K562 (cell line): ENCODE measurements around the gene UPK3BL1. TPM values are rescaled to one million over a fixed set of nuclear protein-coding genes. Genes with fewer than 3 reads are reported as not detected.
"Not testable (repeated sequence)": the region's sequence is repeated elsewhere in the genome, so short reads cannot be mapped to it uniquely, and the experiment has no call there.

Experiments
- ATAC-seq: fragments of 200-7000 bp; cut with Tn5 transposase; 3 replicates; pipeline ENCODE4 v1.9.1; 2020; ENCODE audit warnings: moderate library complexity
- BruUV-seq: library from RNA; stranded (reverse); fragments of 400-500 nt; replicated peaks from 2 replicates; lab custom pipeline; 2021; lab: Mats Ljungman, UMichigan
- CTCF ChIA-PET: fragments of 300-600 bp; formaldehyde crosslinking; extraction: SDS; loops from one replicate; lab custom pipeline; 2021; ENCODE audit warnings: low intra/inter-chr PET ratio; lab: Yijun Ruan, JAX
- POLR2A ChIA-PET: fragments of 300-600, 350-650 bp; sonication (Branson Sonifier 250); formaldehyde crosslinking; extraction: SDS; loops from one replicate; lab custom pipeline; 2021; ENCODE audit warnings: antibody characterized with exemption, inconsistent platforms; lab: Yijun Ruan, JAX
- DNase-seq, 4 experiments: peaks; one replicate each; pipeline versions ENCODE4 v3.0.0 to v3.0.0-alpha.2; 2011 to 2018; ENCODE audit warnings: low spot score in 3 of 4, mixed read lengths in 3 of 4; ENCODE audit errors: extremely low read depth in 1 of 4
- FAIRE-seq: peaks from 2 replicates; lab custom pipeline; 2011; peaks lifted over from hg19 to GRCh38; lab: Jason Lieb, UNC
- H2AFZ ChIP-seq: 2 replicates; pipeline ENCODE4 v1.6.0; 2011; ENCODE audit warnings: low read depth, low read length, control low read depth, inconsistent platforms
- H3K27ac ChIP-seq: fragments of 200-600 bp; 3 replicates; pipeline ENCODE4 v1.8.0; 2011; ENCODE audit warnings: low read depth, mild to moderate bottlenecking, control low read depth, inconsistent platforms, low read length, moderate library complexity, mixed read lengths; ENCODE audit errors: extremely low read depth
- H3K27me3 ChIP-seq, 2 experiments: fragments of 300-600 bp in 1 of 2; 2 replicates in 1 of 2; 3 replicates in 1 of 2; pipeline versions ENCODE4 v1.6.0 to v1.8.0; 2011; ENCODE audit warnings: inconsistent platforms in 2 of 2, low read length in 2 of 2, mild to moderate bottlenecking in 1 of 2, mixed read lengths in 1 of 2, moderate library complexity in 1 of 2; ENCODE audit not compliant: control insufficient read depth in 2 of 2, insufficient read depth in 2 of 2
- H3K36me3 ChIP-seq: fragments of 300-600 bp; 3 replicates; pipeline ENCODE4 v1.8.0; 2011; ENCODE audit warnings: mild to moderate bottlenecking, low read length, inconsistent platforms; ENCODE audit not compliant: control insufficient read depth, insufficient read depth
- H3K4me1 ChIP-seq, 2 experiments: fragments of 200-600 bp in 1 of 2; replicated peaks in 1 of 2; 2 replicates in 1 of 2; 3 replicates in 1 of 2; pipeline versions ENCODE4 v1.5.1 to v1.8.0; 2011; ENCODE audit warnings: inconsistent platforms in 2 of 2, low read length in 2 of 2, mild to moderate bottlenecking in 1 of 2, mixed read lengths in 1 of 2, moderate library complexity in 1 of 2; ENCODE audit not compliant: control insufficient read depth in 2 of 2, insufficient read depth in 2 of 2
- H3K4me2 ChIP-seq: 2 replicates; pipeline ENCODE4 v1.6.1; 2011; ENCODE audit warnings: low read length, control low read depth, inconsistent platforms, mixed read lengths; ENCODE audit not compliant: insufficient read depth
- H3K4me3 ChIP-seq: fragments of 200-600 bp; sonication (generic), shearing (Covaris generic); 2 replicates; pipeline ENCODE4 v1.5.1; 2016; ENCODE audit warnings: control low read depth, inconsistent platforms
- H3K79me2 ChIP-seq: fragments of 200-600 bp; 3 replicates; pipeline ENCODE4 v1.8.0; 2011; ENCODE audit warnings: low read length, inconsistent platforms; ENCODE audit not compliant: control insufficient read depth, insufficient read depth
- H3K9ac ChIP-seq, 2 experiments: 2 replicates each; pipeline versions ENCODE4 v1.6.0 to v1.6.1; 2011; ENCODE audit warnings: low read depth in 2 of 2, low read length in 2 of 2, control low read depth in 1 of 2, inconsistent platforms in 1 of 2, mild to moderate bottlenecking in 1 of 2, mixed read lengths in 1 of 2; ENCODE audit not compliant: insufficient read depth in 1 of 2
- H3K9me1 ChIP-seq: one replicate; pipeline ENCODE4 v1.6.0; 2011; ENCODE audit warnings: inconsistent platforms, mild to moderate bottlenecking, low read length, moderate library complexity; ENCODE audit not compliant: control insufficient read depth, insufficient read depth
- H3K9me3 ChIP-seq: replicated peaks from 2 replicates; pipeline ENCODE4 v1.5.1; 2011; ENCODE audit warnings: low read depth, low read length, inconsistent platforms; ENCODE audit not compliant: control insufficient read depth, insufficient read depth
- H4K20me1 ChIP-seq: replicated peaks from 2 replicates; pipeline ENCODE4 v1.6.1; 2011; ENCODE audit warnings: low read length, inconsistent platforms, mixed read lengths; ENCODE audit not compliant: control insufficient read depth, insufficient read depth
- WGBS: fragments of 100-300 bp; shearing (Covaris generic); methylation state at CpG from one replicate; pipeline ENCODE4 v1.1.6; 2016; ENCODE audit warnings: low coverage, mixed read lengths; ENCODE audit not compliant: insufficient coverage; ENCODE audit errors: missing lambda C conversion rate; 5-methylcytosine and 5-hydroxymethylcytosine counted together
- in situ Hi-C: fragments of 300-500 bp; cut with MboI; formaldehyde crosslinking; loops from 4 replicates; pipeline ENCODE4 v1.15.0; 2018; ENCODE audit warnings: inconsistent platforms, mixed read lengths
- intact Hi-C: fragments of 100-400 bp; cut with micrococcal nuclease; formaldehyde crosslinking; loops from 2 replicates; pipeline ENCODE4 v1.14.2; 2022
- polyA plus RNA-seq, 8 experiments: library from polyadenylated mRNA; depleted of rRNA in 4 of 8; stranded (reverse) in 5 of 8; unstranded in 3 of 8; fragments of >200 nt; fragmentation: Nextera tagmentation in 2 of 8; fragmentation: Illumina TruSeq in 1 of 8; extraction: Ambion mirVana in 2 of 8; extraction: Trizol in 1 of 8; gene quantifications; 2 replicates each; pipeline versions ENCODE4 v1.2.1 to v1.2.3, GENCODE V29; 2011 to 2014; ENCODE audit warnings: inconsistent platforms in 1 of 8, missing spikeins in 1 of 8
- total RNA-seq, 7 experiments: library from RNA; depleted of rRNA in 6 of 7; stranded (reverse); fragments of >200 nt in 6 of 7; fragmentation: Illumina TruSeq in 2 of 7; extraction: Trizol in 2 of 7; gene quantifications; 2 replicates each; pipeline versions ENCODE4 v1.2.1 to v1.2.3, GENCODE V29; 2011 to 2021; ENCODE audit warnings: low replicate concordance in 1 of 7

The UPK3BL1 gene
- total and polyA plus RNA-seq, 9 of the 15 experiments (the other 6 are each of a cell fraction or from before 2014, with no cell fraction given), result 3.9 to 36.3 (median 15.6) TPM

- BruUV-seq, H2AFZ ChIP-seq, H3K4me2 ChIP-seq, H3K36me3 ChIP-seq, H3K4me3 ChIP-seq, H3K79me2 ChIP-seq, H3K9ac ChIP-seq, ATAC-seq, CTCF ChIA-PET, H3K9me3 ChIP-seq, intact Hi-C loops, H3K27ac ChIP-seq, FAIRE-seq, DNase-seq, H3K27me3 ChIP-seq, POLR2A ChIA-PET, H3K4me1 ChIP-seq, H3K9me1 ChIP-seq, H4K20me1 ChIP-seq: not testable (repeated sequence)
- no CpG with 5 or more reads among the region's 1 CpG for WGBS
- in situ Hi-C loops, result loop anchor here (10.0 kb wide), 1 partner anchor 99 kb away; the partner anchor contains the start of gene UPK3BL2
These were observed 813 bp upstream of the UPK3BL1 start for GRCh38 chr7:102643404-102643803.

- DNase-seq, H3K9ac ChIP-seq, H3K27ac ChIP-seq, intact Hi-C loops, H3K9me3 ChIP-seq, H3K79me2 ChIP-seq, BruUV-seq, H3K9me1 ChIP-seq, H2AFZ ChIP-seq, H3K4me1 ChIP-seq, CTCF ChIA-PET, H3K4me2 ChIP-seq, H4K20me1 ChIP-seq, H3K27me3 ChIP-seq, H3K36me3 ChIP-seq, FAIRE-seq, H3K4me3 ChIP-seq, in situ Hi-C loops, POLR2A ChIA-PET: not testable (repeated sequence)
- WGBS, result 92% methylated on average over 5 of the region's 11 CpGs
- peak; percentile 14 for ATAC-seq
These were observed 3.7 kb downstream of the UPK3BL1 start for GRCh38 chr7:102638848-102639247.

GRCh38 chr7:102636956-102637355 lies 5.6 kb downstream of the UPK3BL1 start:
- H3K4me2 ChIP-seq, POLR2A ChIA-PET, in situ Hi-C loops, H3K9ac ChIP-seq, H3K27me3 ChIP-seq, H3K27ac ChIP-seq, H2AFZ ChIP-seq, H3K4me1 ChIP-seq, ATAC-seq, CTCF ChIA-PET, BruUV-seq, DNase-seq, H3K79me2 ChIP-seq, H4K20me1 ChIP-seq, H3K9me1 ChIP-seq, H3K36me3 ChIP-seq, intact Hi-C loops, H3K4me3 ChIP-seq, H3K9me3 ChIP-seq, FAIRE-seq: not testable (repeated sequence)
- 89% methylated on average over 6 of the region's 13 CpGs for WGBS

- POLR2A ChIA-PET, H4K20me1 ChIP-seq, FAIRE-seq, ATAC-seq, in situ Hi-C loops, H3K4me3 ChIP-seq, H3K27me3 ChIP-seq, H3K9me3 ChIP-seq, H3K4me1 ChIP-seq, H2AFZ ChIP-seq, H3K27ac ChIP-seq, intact Hi-C loops, H3K9ac ChIP-seq, H3K79me2 ChIP-seq, H3K4me2 ChIP-seq, H3K9me1 ChIP-seq, DNase-seq, H3K36me3 ChIP-seq, CTCF ChIA-PET: not testable (repeated sequence)
- WGBS, result no CpG with 5 or more reads among the region's 5 CpGs
- BruUV-seq, result TSS peak; percentile 52
These were observed 7.2 kb downstream of the UPK3BL1 start for GRCh38 chr7:102635354-102635753.
